BJ (cell line): Measurements from ENCODE around the gene CNOT6. TPM values are rescaled to one million over a fixed set of nuclear protein-coding genes. Genes with fewer than 3 reads are reported as not detected.

ENCODE experiments used
- CTCF ChIA-PET: fragments of 350-600 bp; formaldehyde crosslinking; extraction: SDS; loops from one replicate; lab custom pipeline; 2021; ENCODE audit warnings: antibody characterized with exemption, inconsistent platforms; lab: Yijun Ruan, JAX
- POLR2A ChIA-PET: fragments of 300-600 bp; sonication (Branson Sonifier 250); formaldehyde crosslinking; extraction: SDS; loops from one replicate; lab custom pipeline; 2021; ENCODE audit warnings: antibody characterized with exemption; lab: Charles Lee
- DNase-seq: peaks from one replicate; pipeline ENCODE4 v3.0.0-alpha.2; 2011; ENCODE audit warnings: low read depth
- H3K27me3 ChIP-seq: 2 replicates; pipeline ENCODE4 v1.6.0; 2011; ENCODE audit warnings: low read length; ENCODE audit not compliant: control insufficient read depth, insufficient read depth
- H3K36me3 ChIP-seq: 2 replicates; pipeline ENCODE4 v1.5.1; 2011; ENCODE audit warnings: low read length; ENCODE audit not compliant: control insufficient read depth, insufficient read depth
- H3K4me3 ChIP-seq: 2 replicates; pipeline ENCODE4 v1.5.1; 2011; ENCODE audit warnings: low read depth, mild to moderate bottlenecking, control low read depth, low read length
- CTCF ChIP-seq: IDR thresholded peaks from 2 replicates; pipeline ENCODE4 v1.5.1; 2011; ENCODE audit warnings: low read depth, mild to moderate bottlenecking, control low read depth, inconsistent platforms, low read length, moderate library complexity; ENCODE audit not compliant: insufficient read depth
- polyA plus RNA-seq: library from polyadenylated mRNA; depleted of rRNA; stranded (reverse); fragments of >200 nt; gene quantifications from 2 replicates; pipeline ENCODE4 v1.2.3, GENCODE V29; 2011

Gene CNOT6
- polyA plus RNA-seq, 1 experiment = 3.9 TPM

- Histone ChIP-seq H3K27me3 (no peaks in the 10 kb centered on the region), H3K4me3 (no peak overlapping the region), H3K36me3 (no peaks in the 10 kb centered on the region)
- no peak for DNase-seq
- TF ChIP-seq CTCF = no peak
- CTCF ChIA-PET = no interaction called here
- POLR2A ChIA-PET = no interaction called here
These were observed 128.7 kb downstream of the CNOT6 start for GRCh38 chr5:180622910-180623309.

- Histone ChIP-seq H3K36me3 (no peaks in the 10 kb centered on the region), H3K27me3 (no peaks in the 10 kb centered on the region), H3K4me3 (no peak overlapping the region)
- ChIA-PET CTCF (no interaction called here), POLR2A (no interaction called here)
- TF ChIP-seq CTCF = no peak
- DNase-seq = no peak
These were observed 129.2 kb downstream of the CNOT6 start for GRCh38 chr5:180623411-180623834.

GRCh38 chr5:180623844-180624243, 129.7 kb downstream of the CNOT6 start:
- TF ChIP-seq CTCF = no peak
- ChIA-PET POLR2A (no interaction called here), CTCF (interaction anchor here (1.5 kb wide), 1 partner anchor 18 kb away, joined by 6 read pairs; no protein-coding TSS in a partner anchor)
- no peaks in the 10 kb centered on the region for H3K36me3 ChIP-seq
- H3K4me3 ChIP-seq = no peak overlapping the region
- no peaks in the 10 kb centered on the region for H3K27me3 ChIP-seq
- no peak for DNase-seq

GRCh38 chr5:180624587-180624986, 130.4 kb downstream of the CNOT6 start:
- H3K27me3 ChIP-seq = no peaks in the 10 kb centered on the region
- H3K36me3 ChIP-seq = no peaks in the 10 kb centered on the region
- no peak overlapping the region for H3K4me3 ChIP-seq
- ChIA-PET CTCF (interaction anchor here (1.0 to 1.5 kb wide), 2 partner anchors 19 to 331 kb away, joined by 3 to 6 read pairs; no protein-coding TSS in a partner anchor), POLR2A (no interaction called here)
- no peak for TF ChIP-seq CTCF
- no peak for DNase-seq

- Histone ChIP-seq H3K4me3 (no peak overlapping the region), H3K27me3 (no peaks in the 10 kb centered on the region), H3K36me3 (no peaks in the 10 kb centered on the region)
- ChIA-PET CTCF (interaction anchor here (1.0 to 1.5 kb wide), 2 partner anchors 19 to 332 kb away, joined by 3 to 6 read pairs; no protein-coding TSS in a partner anchor), POLR2A (no interaction called here)
- no peak for DNase-seq
- TF ChIP-seq CTCF = no peak
These were observed 131.1 kb downstream of the CNOT6 start for GRCh38 chr5:180625125-180625790.
